Astrocyte of the spinal cord (primary cell): ENCODE data around the gene TRIOBP.

ENCODE experiments used
- DNase-seq: peaks from one replicate; pipeline ENCODE4 v3.0.0; 2011; ENCODE audit warnings: low read depth, low spot score
- H3K4me3 ChIP-seq: 2 replicates; pipeline ENCODE4 v1.5.1; 2011; ENCODE audit warnings: low read depth, mild to moderate bottlenecking, low read length, moderate library complexity
- CTCF ChIP-seq: IDR thresholded peaks from 2 replicates; pipeline ENCODE4 v1.5.1; 2012; ENCODE audit warnings: low read depth, mild to moderate bottlenecking, low read length, inconsistent platforms
- in situ Hi-C: cut with HindIII; loops from 2 replicates; pipeline ENCODE4 v1.10.0; 2017; ENCODE audit warnings: low sequenced_read_pairs

The TRIOBP gene

GRCh38 chr22:37681556-37682049, 15.2 kb upstream of the TRIOBP start:
- peak; percentile 94 for TF ChIP-seq CTCF
- DNase-seq, result peak; percentile 74
- in situ Hi-C loops, result no loop called here

GRCh38 chr22:37684803-37685615, 11.8 kb upstream of the TRIOBP start:
- no peak overlapping the region for H3K4me3 ChIP-seq
- no peak for DNase-seq
- no peak for TF ChIP-seq CTCF
- in situ Hi-C loops, result no loop called here

More at GRCh38 chr22:37681556-37682049, 15.2 kb upstream of the TRIOBP start:
- no peak overlapping the region for H3K4me3 ChIP-seq

GRCh38 chr22:37686002-37686982, 10.6 kb upstream of the TRIOBP start, which contains the start of gene NOL12:
Gene NOL12, plus strand, starts transcription at chr22:37686343. Its CDS starts 50 bp downstream, at chr22:37686393.
- peak within 1 kb of the TSS; percentile 83 for H3K4me3 ChIP-seq
- in situ Hi-C loops, result no loop called here
- peak; percentile 90 for DNase-seq
- no peak for TF ChIP-seq CTCF

- DNase-seq, result no peak
- no peak overlapping the region for H3K4me3 ChIP-seq
- in situ Hi-C loops, result no loop called here
- no peak for TF ChIP-seq CTCF
Measured at GRCh38 chr22:37690407-37690806, 6.4 kb upstream of the TRIOBP start.

GRCh38 chr22:37690901-37691504, 5.8 kb upstream of the TRIOBP start:
- in situ Hi-C loops, result no loop called here
- no peak for DNase-seq
- no peak for TF ChIP-seq CTCF
- no peak overlapping the region for H3K4me3 ChIP-seq
